Activated naive CD4-positive, alpha-beta T cell treated with anti-CD3 and anti-CD28 coated beads, Interleukin-2, amount 50 U/mL, for 24 hours (primary cell): ENCODE data around the gene RTP3.

Source experiments
- H3K27ac Mint-ChIP-seq: one replicate; pipeline ENCODE4 v1.8.0; 2021; ENCODE audit warnings: mild to moderate bottlenecking, mixed read lengths
- H3K27me3 Mint-ChIP-seq: one replicate; pipeline ENCODE4 v1.8.0; 2021; ENCODE audit warnings: mixed read lengths
- H3K36me3 Mint-ChIP-seq: one replicate; pipeline ENCODE4 v1.8.0; 2021; ENCODE audit warnings: mixed read lengths
- H3K4me1 Mint-ChIP-seq: one replicate; pipeline ENCODE4 v1.8.0; 2021; ENCODE audit warnings: mixed read lengths
- H3K4me3 Mint-ChIP-seq: one replicate; pipeline ENCODE4 v1.8.0; 2021; ENCODE audit warnings: mild to moderate bottlenecking, mixed read lengths
- H3K9me3 Mint-ChIP-seq: one replicate; pipeline ENCODE4 v1.8.0; 2021; ENCODE audit warnings: mixed read lengths

The RTP3 gene

DNA sequence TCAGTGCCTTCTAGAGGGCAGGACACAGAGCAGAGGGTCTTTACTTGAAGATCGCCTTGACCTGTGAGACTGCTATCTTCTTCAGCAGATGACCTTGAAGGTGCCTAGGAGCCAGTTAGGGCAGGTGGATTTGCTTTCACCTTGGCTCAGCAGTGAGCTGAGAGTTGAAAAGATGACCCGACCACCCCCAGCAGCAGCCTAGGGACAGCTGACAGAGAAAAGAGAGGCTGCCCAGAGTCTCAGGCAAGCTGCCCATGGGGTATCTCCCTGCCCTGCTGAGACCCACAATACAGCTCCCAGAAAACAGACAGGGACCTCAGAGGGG is 32.6 kb upstream of the RTP3 start:
- H3K4me3 Mint-ChIP-seq: no peak overlapping the region

DNA sequence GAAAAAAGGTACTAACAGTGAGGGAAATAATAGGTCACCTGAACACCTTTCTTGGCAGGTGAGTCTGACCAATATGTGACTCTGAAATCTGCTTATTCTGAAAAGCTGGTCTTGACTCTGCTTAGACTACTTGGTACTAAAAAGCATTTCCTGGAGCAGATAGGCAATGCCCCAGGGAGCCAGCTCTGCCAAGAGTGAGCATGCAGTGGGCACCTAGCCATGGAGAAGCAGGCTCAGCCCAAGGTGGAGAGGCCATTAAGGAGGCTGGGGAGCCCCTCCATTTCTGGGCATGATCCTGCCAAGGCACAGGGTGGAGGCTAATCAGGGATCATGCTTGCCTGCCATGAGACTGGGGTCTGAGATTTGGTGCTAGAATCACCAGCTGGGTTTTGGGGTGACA is 31.5 kb upstream of the RTP3 start:
- H3K27ac Mint-ChIP-seq: no peak overlapping the region
- no peaks in the 10 kb centered on the region for H3K4me1 Mint-ChIP-seq
- H3K4me3 Mint-ChIP-seq: no peak overlapping the region
- H3K27me3 Mint-ChIP-seq: peaks cover 30% of the 10 kb centered on the region
- H3K36me3 Mint-ChIP-seq: no peaks in the 10 kb centered on the region
- no peaks in the 10 kb centered on the region for H3K9me3 Mint-ChIP-seq

More for the DNA sequence above, 32.6 kb upstream of the RTP3 start:
- Mint-ChIP-seq H3K27me3 (peaks cover 32% of the 10 kb centered on the region), H3K36me3 (no peaks in the 10 kb centered on the region), H3K27ac (no peak overlapping the region), H3K4me1 (no peaks in the 10 kb centered on the region), H3K9me3 (peaks cover 8% of the 10 kb centered on the region)

DNA sequence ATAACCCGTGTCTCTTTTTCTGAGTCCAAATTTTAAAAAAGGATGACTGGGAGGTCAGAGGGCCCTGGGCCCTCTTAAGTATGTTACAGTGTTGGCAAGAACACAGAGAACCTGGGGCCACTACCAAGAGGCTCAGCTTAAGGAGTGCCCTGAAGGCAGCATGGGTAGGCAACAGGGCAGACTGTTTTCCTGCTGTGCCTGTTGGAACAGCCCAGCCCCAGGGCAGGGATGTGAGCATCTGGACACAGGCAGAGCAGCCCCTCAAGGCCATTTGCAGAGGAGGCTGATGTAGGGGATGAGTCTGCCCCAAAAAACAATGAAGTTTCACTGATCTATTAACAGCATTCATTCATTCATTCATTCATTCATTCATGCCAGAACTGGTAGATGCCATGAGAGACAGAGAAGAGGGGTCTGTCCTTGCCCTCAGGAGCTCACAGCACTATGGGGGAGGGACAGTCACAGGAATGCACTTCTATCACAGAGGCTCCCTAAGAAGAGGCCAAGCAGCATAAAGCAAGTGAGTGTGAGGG is 30.8 kb upstream of the RTP3 start:
- Mint-ChIP-seq H3K4me3 (no peak overlapping the region), H3K4me1 (no peaks in the 10 kb centered on the region), H3K27ac (no peak overlapping the region), H3K27me3 (peaks cover 28% of the 10 kb centered on the region), H3K9me3 (no peaks in the 10 kb centered on the region), H3K36me3 (no peaks in the 10 kb centered on the region)

DNA sequence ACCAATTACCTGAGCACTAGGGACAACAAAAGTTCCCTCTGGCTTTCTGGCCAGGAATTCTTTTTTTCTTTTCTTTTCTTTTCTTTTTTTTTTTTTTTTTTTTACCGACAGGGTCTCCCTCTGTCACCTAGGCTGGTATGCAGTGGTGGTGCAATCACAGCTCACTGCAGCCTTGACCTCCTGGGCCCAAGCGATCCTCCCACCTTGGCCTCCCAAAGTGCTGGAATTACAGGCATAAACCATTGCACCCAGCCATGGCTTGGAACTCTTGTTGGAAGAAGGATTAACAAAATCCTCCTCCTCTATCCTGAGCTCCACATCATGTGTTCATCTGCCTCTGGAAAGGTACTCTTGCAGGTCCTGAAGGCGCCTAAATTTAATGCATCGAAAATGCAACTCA is 30.2 kb upstream of the RTP3 start:
- Mint-ChIP-seq H3K4me1 (no peaks in the 10 kb centered on the region), H3K27me3 (peaks cover 28% of the 10 kb centered on the region), H3K27ac (no peak overlapping the region), H3K36me3 (no peaks in the 10 kb centered on the region), H3K9me3 (no peaks in the 10 kb centered on the region), H3K4me3 (no peak overlapping the region)

DNA sequence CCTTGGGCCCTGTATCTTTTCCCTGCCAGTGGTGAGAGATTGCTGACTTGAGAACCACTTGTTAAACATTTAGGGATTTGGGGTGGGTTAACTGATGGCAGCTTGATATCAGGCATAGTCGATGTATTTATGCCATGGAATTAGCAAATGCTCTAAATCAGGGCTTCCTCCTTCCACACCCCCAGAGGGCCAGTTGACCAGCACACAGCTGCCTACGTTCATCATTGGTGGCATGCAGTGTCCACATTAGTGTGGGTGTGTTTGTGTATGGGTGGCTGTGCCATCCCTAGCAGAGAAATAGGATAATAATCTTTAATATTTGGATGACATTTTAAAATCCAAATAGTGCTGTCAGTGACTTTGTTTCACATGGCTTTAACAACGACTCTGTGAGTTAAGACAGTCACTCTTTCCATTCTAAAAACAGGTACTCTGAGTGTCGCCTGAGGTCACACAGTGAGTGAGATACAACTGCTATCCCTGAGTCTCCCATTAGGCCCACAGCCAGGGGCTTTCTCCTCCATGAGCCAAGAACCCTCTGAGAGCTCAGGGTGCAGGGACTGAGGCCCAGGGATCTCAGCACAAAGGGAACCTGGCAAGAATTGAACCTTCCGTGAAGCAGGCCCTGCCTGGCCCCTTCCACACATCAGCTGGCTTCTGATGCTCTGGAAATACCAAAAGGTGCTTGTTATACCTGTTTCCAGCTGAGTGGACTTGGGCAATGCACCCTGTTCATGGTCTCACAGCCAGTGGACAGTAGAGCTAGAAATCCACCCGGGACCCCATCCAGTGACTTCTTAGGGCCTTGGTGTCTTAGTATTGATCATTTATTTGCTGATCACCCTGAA is 28.8 kb upstream of the RTP3 start:
- no peaks in the 10 kb centered on the region for H3K4me1 Mint-ChIP-seq
- H3K4me3 Mint-ChIP-seq: no peak overlapping the region
- peaks cover 18% of the 10 kb centered on the region for H3K27me3 Mint-ChIP-seq
- peaks cover under 1% of the 10 kb centered on the region for H3K9me3 Mint-ChIP-seq
- H3K27ac Mint-ChIP-seq: no peak overlapping the region
- no peaks in the 10 kb centered on the region for H3K36me3 Mint-ChIP-seq

DNA sequence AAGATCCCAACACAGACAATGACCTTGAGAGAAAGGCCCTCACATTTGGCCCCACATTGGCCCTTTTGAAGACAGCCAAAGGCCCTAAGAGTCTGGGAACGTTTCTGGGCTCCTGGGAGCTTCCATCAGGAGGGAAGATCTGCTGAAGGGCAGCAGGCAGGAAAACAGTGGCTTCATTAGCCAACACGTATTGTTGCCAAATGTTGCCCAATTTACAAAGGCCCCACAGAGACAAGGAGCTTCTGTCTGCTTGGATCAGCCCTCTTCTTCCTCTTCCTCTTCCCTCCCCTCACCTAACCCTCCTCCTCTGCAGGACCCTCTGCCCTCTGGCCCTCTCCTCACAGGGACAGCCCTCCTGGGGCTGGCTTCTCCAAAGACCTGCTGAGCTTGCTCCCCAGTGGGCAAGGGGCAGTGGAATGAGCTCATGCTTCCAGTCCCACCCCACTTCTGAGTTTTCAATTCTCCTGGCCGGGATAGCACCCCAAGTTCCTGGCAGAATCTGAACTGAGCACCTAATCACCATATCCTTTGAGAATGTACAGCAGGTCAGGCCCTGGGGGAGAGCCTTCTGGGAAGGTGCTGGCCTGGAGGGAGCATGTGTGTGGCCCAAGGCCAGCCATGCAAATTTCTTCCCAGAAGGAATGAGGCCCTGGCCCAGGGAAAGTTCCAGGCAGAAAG is 28.0 kb upstream of the RTP3 start:
- peaks cover 9% of the 10 kb centered on the region for H3K9me3 Mint-ChIP-seq
- no peak overlapping the region for H3K4me3 Mint-ChIP-seq
- no peaks in the 10 kb centered on the region for H3K4me1 Mint-ChIP-seq
- H3K27ac Mint-ChIP-seq: no peak overlapping the region
- H3K27me3 Mint-ChIP-seq: peaks cover 18% of the 10 kb centered on the region
- H3K36me3 Mint-ChIP-seq: peaks cover 3% of the 10 kb centered on the region

DNA sequence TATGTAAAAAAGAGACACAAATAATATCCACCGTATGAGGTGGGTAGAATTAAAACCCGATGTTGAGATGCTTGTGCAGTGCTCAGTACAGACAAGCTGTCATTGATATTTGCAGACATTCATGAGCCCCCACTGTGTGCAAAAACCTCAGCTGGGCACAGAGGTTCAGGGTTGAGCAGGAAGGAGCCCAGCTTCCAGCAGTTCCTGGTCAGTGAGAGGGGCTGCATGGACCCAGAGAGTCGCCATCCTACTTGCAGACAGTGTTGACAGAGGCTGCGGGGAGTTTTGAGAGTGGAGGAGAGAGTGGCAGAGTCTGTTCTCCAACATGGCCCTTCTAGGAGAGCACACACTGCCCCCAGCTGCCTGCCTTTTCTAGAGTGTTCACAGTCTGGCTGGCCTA is 26.9 kb upstream of the RTP3 start:
- peaks cover 13% of the 10 kb centered on the region for H3K27me3 Mint-ChIP-seq
- H3K27ac Mint-ChIP-seq: no peak overlapping the region
- H3K36me3 Mint-ChIP-seq: peaks cover 4% of the 10 kb centered on the region
- H3K4me1 Mint-ChIP-seq: no peaks in the 10 kb centered on the region
- no peak overlapping the region for H3K4me3 Mint-ChIP-seq
- peaks cover 17% of the 10 kb centered on the region for H3K9me3 Mint-ChIP-seq

DNA sequence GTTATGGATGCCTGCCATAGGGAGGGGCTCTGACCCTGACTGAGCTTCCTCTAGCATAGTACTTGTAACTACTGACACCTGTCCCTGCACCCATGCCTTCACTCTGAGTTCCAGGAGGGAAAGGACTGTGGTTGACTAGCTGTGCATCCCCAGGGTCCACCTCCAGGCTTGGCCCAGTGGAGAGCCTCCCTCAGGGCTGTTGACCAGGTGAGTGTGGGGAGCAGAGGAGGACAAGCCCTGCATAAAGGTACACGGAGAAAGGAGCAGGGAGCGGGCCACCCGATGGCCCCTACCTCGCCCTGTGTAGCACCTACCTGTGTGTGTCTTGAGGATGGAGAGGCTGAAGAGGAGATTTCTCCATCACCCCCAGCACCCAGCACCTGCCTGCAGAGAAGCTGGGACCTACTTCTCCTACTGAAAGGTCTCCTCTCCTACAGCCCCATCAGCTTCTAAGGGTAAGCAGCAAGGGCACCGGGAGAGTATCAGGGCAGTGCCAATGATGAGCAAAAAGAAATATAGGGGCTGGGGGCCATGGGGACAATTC is 26.3 kb upstream of the RTP3 start:
- no peaks in the 10 kb centered on the region for H3K4me1 Mint-ChIP-seq
- no peak overlapping the region for H3K27ac Mint-ChIP-seq
- peaks cover 11% of the 10 kb centered on the region for H3K27me3 Mint-ChIP-seq
- peaks cover 17% of the 10 kb centered on the region for H3K9me3 Mint-ChIP-seq
- H3K36me3 Mint-ChIP-seq: peaks cover 4% of the 10 kb centered on the region
- no peak overlapping the region for H3K4me3 Mint-ChIP-seq

DNA sequence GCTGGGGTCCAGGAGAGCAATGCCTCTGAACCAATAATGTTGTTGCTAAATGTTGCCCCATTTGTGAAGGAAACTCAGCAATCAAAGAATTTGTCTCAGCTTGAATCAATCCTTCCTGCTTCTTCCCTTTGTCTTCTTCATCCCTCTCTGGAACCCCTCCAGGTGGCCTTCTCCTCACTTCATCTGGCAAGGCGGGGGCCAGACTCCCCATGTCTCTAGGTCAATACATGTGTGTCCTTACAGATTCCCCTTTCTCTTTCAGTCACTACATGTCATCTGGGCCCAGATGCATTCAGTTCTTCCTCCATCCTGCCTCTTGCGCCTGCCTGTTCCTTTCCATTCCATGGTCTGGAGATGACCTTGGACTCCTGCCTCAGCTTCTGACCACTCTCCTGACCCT is 25.0 kb upstream of the RTP3 start:
- H3K4me1 Mint-ChIP-seq: no peaks in the 10 kb centered on the region
- H3K9me3 Mint-ChIP-seq: peaks cover 17% of the 10 kb centered on the region
- H3K4me3 Mint-ChIP-seq: no peak overlapping the region
- peaks cover 11% of the 10 kb centered on the region for H3K27me3 Mint-ChIP-seq
- no peak overlapping the region for H3K27ac Mint-ChIP-seq
- H3K36me3 Mint-ChIP-seq: peaks cover 4% of the 10 kb centered on the region

DNA sequence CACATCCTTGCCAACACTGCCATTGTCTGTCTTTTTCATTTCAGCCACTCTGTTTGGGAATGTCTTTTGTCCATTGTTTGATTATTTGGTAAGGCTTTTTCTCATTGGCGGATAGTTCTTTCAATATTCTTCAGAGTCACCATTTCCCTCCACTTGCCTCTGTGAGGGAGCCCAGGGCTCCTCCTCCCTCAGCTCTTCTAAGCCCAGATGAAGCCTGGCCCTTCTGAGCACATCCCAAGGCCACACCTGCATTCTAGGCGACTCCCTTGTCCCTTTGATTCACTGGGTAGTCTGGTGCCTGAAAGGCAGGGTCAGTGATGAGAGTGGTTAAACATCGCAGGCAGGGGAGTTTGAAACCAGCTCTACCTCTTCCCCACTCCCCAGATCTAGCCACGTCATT is 20.6 kb upstream of the RTP3 start:
- Mint-ChIP-seq H3K27me3 (peaks cover 8% of the 10 kb centered on the region), H3K9me3 (peaks cover 17% of the 10 kb centered on the region), H3K4me3 (no peak overlapping the region), H3K27ac (no peak overlapping the region), H3K36me3 (peaks cover 4% of the 10 kb centered on the region), H3K4me1 (no peaks in the 10 kb centered on the region)

DNA sequence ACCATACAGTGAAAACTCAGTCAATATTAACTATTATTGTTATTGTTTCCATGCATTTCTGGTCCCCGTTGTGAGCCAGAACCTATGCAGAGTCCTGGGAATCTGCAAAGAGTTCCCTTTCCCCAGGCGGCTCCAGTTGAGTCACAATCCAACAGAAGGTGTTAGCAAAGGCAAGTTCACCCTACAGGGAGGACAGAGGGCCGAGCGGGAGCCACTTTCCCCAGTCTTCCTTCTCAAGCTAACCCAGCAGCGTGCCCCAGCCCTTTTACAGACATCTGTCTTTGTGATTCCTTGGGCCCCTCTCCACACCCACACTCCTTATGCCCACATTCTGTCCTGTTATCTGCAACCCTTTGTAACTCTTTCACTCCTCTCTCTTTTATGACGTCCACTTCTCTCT is 20.0 kb upstream of the RTP3 start:
- Mint-ChIP-seq H3K36me3 (peaks cover 4% of the 10 kb centered on the region), H3K27me3 (peaks cover 7% of the 10 kb centered on the region), H3K4me1 (no peaks in the 10 kb centered on the region), H3K4me3 (no peak overlapping the region), H3K27ac (no peak overlapping the region), H3K9me3 (peaks cover 17% of the 10 kb centered on the region)

DNA sequence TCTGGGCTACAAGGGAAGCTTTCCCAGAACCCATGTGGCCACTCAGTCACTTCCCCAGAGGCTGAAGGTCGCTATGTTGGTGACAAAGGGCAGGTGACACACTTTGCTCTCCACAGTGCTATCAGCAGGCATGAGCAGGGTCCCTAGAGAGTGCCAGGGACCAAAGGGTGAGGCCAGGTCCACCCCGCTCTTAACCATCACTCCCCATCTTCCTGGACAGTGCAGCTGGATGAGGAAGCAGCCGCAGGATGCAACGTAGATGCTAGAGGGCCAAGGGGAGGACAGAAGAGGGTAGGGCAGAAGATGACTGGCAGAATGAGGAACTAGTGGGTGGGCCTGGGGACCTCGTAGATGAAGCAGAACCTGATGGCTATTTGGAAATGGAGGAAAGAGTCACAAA is 19.4 kb upstream of the RTP3 start:
- H3K9me3 Mint-ChIP-seq: peaks cover 17% of the 10 kb centered on the region
- H3K4me3 Mint-ChIP-seq: no peak overlapping the region
- H3K4me1 Mint-ChIP-seq: no peaks in the 10 kb centered on the region
- H3K27me3 Mint-ChIP-seq: peaks cover 5% of the 10 kb centered on the region
- H3K36me3 Mint-ChIP-seq: peaks cover 4% of the 10 kb centered on the region
- no peak overlapping the region for H3K27ac Mint-ChIP-seq

DNA sequence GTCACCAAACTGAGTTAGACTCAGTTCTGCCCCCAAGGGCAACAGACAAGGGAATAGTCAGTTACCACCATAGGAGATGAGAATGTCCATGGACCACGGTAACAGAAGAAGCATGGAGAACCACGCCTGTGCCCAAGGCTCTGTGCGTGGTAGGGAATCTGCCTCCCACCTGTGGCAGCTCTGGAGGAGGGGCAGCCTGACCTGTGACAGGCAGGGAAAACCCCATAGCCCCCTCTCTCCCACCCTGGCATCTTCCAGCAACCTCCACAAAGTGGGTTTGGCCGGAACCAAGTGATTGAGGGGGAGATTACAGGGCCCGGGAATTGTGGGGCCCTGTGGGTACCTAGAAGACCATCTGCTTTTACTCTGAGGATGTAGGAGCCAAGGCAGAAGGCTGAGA is 18.8 kb upstream of the RTP3 start:
- Mint-ChIP-seq H3K4me1 (no peaks in the 10 kb centered on the region), H3K9me3 (peaks cover 17% of the 10 kb centered on the region), H3K4me3 (no peak overlapping the region), H3K27ac (no peak overlapping the region), H3K27me3 (peaks cover 4% of the 10 kb centered on the region), H3K36me3 (peaks cover 4% of the 10 kb centered on the region)

DNA sequence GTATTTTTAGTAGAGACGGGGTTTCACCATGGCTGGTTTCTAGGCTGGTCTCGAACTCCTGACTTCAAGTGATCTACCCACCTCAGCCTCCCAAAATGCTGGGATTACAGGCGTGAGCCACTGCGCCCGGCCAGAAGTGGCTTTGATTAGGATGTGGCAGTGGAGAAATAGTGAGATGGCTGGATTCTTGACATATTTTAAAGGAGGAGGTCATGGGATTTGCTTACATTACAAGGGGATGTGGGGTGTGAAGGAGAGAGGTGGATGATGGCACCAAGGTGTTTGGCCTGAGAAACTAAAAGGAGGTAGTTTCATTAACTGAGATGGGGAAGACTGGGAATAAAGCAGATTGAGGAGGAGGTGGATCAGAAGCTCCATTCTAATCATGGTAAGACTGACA is 18.1 kb upstream of the RTP3 start:
- Mint-ChIP-seq H3K36me3 (peaks cover 2% of the 10 kb centered on the region), H3K27me3 (peaks cover 1% of the 10 kb centered on the region), H3K27ac (no peak overlapping the region), H3K9me3 (peaks cover 10% of the 10 kb centered on the region), H3K4me1 (no peaks in the 10 kb centered on the region), H3K4me3 (no peak overlapping the region)

DNA sequence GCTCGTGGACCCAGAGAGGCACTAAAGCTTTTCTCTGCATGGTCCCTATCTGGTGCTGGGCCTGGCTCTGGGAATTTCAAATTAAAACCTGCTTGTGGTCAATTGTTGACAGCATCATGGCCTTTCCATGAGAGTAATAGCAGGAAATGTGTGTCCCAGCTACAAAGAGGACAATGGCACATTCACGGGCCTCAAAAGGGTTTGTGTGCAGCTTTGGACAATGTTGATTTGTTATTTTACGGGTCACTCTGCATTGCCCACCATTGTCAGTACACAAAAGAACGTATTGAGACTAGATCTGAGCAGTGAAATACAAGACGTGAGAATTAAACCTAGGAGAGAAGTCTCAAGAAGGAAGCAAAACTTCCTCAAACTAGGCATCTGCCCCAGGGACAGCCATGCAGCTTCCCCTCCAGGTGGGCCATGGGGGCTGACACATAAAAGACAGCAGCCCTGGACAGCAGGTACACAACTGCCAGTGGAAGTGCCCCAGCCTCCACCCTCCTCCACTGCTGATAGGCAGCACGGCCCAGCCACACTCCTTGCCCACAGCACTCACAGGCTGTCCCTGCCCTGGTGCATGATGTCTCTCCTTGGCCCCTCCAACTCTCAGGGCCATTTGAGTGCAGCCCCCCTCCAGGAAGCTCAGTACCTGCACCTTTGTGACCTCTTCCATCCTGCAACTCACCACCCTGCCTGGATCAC is 17.1 kb upstream of the RTP3 start:
- Mint-ChIP-seq H3K27me3 (peaks cover under 1% of the 10 kb centered on the region), H3K4me1 (no peaks in the 10 kb centered on the region), H3K4me3 (no peak overlapping the region), H3K27ac (no peak overlapping the region), H3K9me3 (peaks cover under 1% of the 10 kb centered on the region), H3K36me3 (no peaks in the 10 kb centered on the region)

DNA sequence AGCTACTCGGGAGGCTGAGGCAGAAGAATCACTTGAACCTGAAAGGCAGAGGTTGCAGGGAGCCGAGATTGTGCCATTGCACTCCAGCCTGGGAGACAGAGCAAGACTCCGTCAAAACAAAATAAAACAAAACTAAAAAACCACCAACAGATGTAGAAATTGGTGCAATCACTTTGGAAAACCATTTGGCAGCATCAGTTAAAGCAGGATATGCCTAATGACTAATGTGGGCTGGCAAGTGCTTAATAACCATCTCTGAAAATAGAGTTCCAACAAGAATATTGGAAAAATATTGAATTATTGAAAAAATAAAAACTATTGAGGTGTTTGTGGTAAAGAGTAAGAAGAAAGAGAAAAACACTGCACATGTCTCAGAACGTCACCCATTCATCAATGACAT is 16.1 kb upstream of the RTP3 start:
- Mint-ChIP-seq H3K36me3 (no peaks in the 10 kb centered on the region), H3K4me1 (no peaks in the 10 kb centered on the region), H3K27ac (no peak overlapping the region), H3K9me3 (no peaks in the 10 kb centered on the region), H3K27me3 (no peaks in the 10 kb centered on the region), H3K4me3 (no peak overlapping the region)
